Renal cortex interstitium (tissue), 11 donors: ENCODE measurements around the gene STS. TPM values are rescaled to one million over a fixed set of nuclear protein-coding genes. Genes with fewer than 3 reads are reported as not detected.
"Not testable (repeated sequence)": the region's sequence is repeated elsewhere in the genome, so short reads cannot be mapped to it uniquely, and the experiment has no call there.

ENCODE experiments used
- DNase-seq, 11 donors: peaks; one replicate each; pipeline ENCODE4 v3.0.0-alpha.2; 2013; ENCODE audit warnings: low read depth in 9 of 11, low spot score in 4 of 11; ENCODE audit errors: extremely low read depth in 1 of 11
- polyA plus RNA-seq, 3 donors: library from polyadenylated mRNA; unstranded; fragments of 120-200 nt; gene quantifications; one replicate each; pipeline ENCODE4 v1.2.1, GENCODE V29; 2013; ENCODE audit not compliant: insufficient read length in 3 of 3

Gene STS
- polyA plus RNA-seq, 3 donors, result 5.5 to 7.0 (median 6.3) TPM

DNA sequence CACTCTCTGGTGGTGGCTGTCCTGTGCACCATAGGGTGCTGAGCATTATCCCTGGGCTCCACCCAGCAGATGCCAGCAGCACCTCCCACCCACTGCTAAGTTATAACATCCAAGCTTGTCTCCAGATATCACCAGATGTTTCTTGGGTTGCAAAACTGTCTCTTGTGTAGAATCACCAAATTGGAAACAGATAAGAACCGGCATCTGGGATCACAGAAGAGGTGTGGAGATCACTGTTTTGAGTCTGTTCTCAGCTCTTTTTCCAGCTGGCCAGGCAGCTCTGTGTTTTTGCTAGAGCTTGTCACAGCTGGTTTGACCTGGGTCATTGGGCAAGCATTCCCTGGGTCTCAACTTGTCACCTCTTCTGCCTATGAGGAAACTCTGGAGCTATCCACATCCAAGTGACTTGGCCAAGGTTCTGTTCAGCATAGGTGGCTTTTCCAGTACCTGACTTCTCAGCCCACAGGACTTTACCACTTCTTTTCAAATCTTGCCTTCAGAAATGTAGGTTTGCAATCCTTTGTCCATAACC lies 15.7 kb downstream of the STS start:
- no peak for DNase-seq

DNA sequence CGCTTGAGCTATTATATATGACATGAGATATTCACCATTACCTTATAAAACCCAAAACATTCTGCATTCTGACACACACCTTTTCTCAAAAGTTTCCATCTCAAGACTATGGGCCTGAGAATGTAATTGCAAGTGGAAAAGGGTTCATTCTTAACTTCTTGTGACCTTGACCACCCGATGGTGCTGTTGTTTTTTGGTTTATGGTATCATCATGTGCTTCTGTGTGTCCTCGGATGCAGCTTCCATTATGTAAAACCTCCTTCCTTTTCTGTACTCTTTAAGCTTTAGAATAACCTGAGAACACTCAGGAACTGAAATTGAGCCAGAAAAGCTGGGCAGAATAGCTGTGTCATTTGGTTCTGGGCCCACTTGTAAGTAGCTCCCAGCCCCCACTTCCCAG lies 16.7 kb downstream of the STS start:
- DNase-seq, result no peak

DNA sequence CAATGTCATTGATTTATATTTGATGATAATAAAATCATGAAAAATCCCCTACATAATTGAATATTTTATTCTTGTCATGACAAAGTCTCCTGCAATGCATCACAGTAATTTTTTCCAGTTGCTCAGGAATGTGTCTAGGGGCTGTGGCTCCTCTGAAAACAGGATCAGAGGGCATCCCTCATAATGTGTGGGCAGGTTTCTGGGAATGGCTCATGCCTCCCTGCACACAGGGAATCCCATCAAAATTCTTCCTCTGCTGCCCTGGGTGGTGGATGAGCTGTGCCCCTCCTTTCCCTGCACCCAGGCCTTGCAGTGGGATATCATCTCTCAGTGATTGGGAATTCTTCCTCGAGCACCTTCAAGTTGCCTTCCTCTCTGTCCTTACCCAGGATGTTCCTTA lies 20.9 kb downstream of the STS start:
- no peak for DNase-seq

DNA sequence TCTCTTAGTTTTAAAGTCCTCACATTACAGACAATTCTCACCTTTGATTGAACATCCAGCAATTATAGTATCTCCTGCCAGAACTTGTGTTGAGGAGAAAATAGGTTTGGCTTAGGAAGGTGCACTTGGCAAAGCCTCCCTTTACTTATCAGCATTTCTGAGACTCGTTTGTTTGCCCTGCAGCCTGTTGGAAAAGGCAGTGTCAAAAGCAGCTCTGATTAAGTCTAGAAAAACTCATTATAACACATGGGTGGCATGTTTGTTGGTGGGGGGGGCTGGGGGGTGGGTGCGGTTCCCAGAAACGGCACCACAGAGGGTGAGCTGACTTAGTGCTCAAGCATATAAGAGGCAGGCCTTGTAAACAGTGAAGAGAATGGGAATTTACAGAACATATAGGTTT lies 22.1 kb downstream of the STS start:
- no peak for DNase-seq

DNA sequence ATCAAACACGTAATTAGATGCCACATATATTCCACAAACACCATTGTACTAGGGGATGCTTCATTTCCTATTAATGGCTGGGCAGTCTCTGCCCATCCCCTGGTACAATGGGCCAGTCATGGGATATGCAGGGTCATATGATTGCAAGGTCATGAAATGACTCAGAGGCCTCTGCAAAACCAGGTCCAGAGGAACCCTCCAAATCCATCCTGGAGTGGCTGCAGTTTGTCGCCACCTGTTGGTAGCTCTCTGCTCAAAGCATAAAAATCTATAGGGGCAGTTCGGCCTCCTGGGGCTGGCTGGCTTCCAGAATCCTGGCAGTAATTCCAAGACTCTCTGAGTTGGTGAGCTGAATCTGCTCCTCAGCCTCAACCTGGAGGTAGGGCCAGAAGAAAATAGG lies 23.4 kb downstream of the STS start:
- no peak for DNase-seq

DNA sequence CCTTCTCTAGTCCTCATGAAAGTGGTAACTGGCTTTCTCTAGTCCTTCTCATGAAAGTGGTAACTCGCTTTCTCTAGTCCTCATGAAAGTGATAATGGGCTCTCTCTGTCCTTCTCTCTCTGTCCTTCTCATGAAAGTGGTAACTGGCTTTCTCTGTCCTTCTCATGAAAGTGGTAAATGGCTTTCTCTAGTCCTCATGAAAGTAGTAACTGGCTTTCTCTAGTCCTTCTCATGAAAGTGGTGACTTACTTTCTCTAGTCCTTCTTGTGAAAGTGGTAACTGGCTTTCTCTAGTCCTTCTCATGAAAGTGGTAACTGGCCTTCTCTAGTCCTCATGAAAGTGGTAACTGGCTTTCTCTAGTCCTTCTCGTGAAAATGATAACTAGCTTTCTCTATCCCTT lies 31.3 kb downstream of the STS start:
- not testable (repeated sequence) for DNase-seq

DNA sequence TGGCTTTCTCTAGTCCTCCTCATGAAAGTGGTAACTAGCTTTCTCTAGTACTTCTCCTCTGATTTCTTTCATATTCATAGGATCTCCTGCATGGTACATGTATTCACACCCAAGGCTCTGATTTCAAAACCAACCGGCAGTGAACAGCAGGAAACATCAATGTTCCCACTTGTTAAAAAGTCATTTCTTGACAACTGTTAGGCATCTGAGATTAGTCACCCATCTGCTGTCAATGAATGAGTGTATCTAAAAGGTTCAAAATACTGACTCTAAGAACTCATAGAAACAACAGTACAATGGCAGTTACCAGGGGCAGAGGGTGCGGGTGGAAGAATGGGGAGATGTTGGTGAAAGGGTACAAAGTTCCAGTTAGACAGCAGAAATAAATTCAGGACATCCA lies 31.9 kb downstream of the STS start:
- no peak for DNase-seq

DNA sequence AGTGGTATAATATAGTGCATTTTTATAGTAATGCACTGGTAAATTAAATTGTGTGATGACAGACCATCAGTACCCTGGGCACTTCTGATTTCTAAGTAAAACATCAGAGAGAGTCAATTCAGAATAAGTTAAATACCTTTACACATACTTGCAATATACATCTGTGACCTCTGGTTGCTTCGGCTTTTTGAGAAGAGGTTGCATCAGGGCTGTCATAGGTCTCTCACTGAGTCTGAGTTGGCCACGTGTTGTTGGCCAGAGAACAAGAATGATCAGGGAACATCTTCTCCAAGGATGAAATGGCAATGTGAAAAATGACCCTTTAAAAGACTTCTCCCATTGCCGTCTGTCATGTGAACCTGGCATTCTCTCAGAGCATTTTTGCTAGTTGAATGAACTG lies 37.3 kb downstream of the STS start:
- DNase-seq, result no peak

DNA sequence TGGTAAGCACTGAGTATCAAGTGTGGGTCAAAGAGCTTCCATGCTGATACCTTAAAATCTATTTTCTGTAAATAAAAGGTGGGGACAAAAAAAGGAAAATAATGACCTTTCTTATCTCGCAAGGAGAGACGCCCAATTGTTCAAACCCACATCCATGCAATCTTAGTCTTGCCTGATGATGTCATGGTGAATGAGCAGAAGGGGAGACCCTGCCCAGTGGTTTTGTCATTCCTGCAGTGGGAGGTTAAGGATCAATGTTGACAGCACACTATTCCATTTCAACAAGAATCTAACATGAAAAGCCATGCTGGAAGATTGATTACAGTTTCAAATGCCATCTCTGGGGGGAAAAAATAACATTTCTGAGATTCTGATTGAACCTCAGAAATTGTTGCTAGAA lies 41.2 kb downstream of the STS start:
- DNase-seq, result no peak

DNA sequence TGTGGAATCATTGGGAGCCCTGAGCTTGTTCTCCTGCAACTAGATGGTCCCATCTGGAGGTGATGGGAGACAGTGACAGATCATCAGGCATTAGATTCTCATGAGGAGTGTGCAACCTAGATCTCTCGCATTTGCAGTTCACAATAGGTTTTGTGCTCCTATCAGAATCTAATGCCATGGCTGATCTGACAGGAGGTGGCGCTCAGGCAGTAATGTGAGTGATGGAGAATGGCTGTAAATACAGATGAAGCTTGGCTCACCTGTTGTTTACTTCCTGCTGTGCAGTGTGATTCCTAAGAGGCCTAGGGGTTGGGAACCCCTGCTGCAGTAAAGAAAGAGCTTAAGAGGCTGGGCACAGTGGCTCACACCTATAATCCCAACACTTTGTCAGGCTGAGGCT lies 42.6 kb downstream of the STS start:
- no peak for DNase-seq

DNA sequence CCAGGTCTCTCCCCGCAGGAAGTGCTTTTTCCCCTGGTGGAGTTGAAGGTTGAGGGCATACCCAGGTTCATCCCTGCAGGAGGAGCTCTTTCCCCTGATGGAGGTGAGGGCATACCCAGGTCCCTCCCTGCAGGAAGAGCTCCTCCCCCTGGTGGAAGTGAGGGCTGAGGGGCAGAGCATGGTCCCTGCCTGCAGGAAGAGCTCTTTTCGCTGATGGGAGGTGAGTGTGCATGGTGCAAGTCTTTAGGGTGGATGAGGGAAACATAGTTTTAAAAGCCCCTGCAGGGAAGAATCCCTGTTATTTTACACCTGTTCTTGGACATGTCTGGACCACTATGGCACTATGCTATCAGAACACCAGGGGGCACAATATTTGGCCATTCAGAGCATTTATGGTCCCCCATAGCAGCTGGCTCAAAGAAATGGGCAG lies 44.2 kb downstream of the STS start:
- DNase-seq, result no peak

DNA sequence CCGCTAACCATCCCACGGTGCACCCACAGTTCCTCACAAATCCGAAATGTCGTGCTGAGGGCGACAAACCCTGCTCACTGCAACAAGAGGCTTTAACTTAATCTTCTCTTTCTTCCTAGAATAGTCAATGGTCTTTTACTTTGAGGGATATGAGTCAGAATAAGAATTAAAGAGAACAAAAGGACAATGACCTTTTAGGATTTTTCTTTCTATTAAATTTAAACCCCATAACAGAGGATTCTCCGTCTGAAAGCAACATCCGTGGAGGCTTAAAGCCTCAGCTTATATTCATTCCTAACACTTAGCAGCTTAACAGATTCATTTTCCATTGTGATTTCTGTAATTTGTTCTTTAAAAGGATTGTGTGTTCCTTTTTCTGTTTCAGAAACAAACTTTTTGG lies 45.4 kb downstream of the STS start:
- DNase-seq, result no peak

DNA sequence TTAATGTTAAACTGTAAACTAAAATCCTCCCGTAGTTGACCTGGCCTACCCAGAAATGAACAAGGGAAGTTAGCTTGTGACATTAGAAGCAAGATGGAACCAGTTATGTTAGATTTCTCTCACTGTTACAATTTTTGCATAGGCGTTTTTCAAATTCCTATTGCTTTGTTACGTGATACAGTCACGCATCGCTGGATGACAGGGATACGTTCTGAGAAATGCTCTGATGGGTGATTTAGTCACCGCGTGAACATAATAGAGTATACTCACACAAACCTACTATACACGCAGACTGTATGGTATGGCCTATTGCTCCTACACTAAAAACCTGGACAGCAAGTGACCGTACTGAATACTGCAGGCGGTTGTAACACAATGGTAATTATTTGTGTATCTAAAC lies 47.1 kb downstream of the STS start:
- DNase-seq, result no peak

Other genes with a start within 250 kb of the STS start
- gene PUDP, start 441 bp downstream of the STS start, polyA plus RNA-seq, result 10 to 100 TPM; 21.6 to 27.1 (median 25.2) TPM